Muscle of arm (tissue), 14 donors: ENCODE data around the gene PPP4R3C. TPM values are rescaled to one million over a fixed set of nuclear protein-coding genes. Genes with fewer than 3 reads are reported as not detected.
"Not testable (repeated sequence)": the region's sequence is repeated elsewhere in the genome, so short reads cannot be mapped to it uniquely, and the experiment has no call there.

Experiments used
- DNase-seq: peaks from one replicate; pipeline ENCODE4 v3.0.0-alpha.2; 2013
- long read RNA-seq, 11 donors: transcript quantifications; one replicate each; lab custom pipeline, GENCODE V29; 2026
- polyA plus RNA-seq, 12 donors: library from polyadenylated mRNA; unstranded; fragments of 120-200 nt; gene quantifications; one replicate each; pipeline ENCODE4 v1.2.1, GENCODE V29; 2013; ENCODE audit not compliant: insufficient read length in 12 of 12

PPP4R3C gene
- not detected for polyA plus RNA-seq
- long read RNA-seq, donor 1 = 0 reads
- long read RNA-seq, donor 2 = 0 reads
- long read RNA-seq, donor 3 = 0 reads
- long read RNA-seq, donor 4 = 0 reads
- long read RNA-seq, donor 5 = 0 reads
- long read RNA-seq, donor 6 = 0 reads
- long read RNA-seq, donor 7 = 0 reads
- long read RNA-seq, donor 8 = 0 reads
- long read RNA-seq, donor 9 = 0 reads
- long read RNA-seq, donor 10 = 0 reads
- long read RNA-seq, donor 11 = 0 reads

- DNase-seq = no peak
These were observed at the start of gene PPP4R3C for GRCh38 chrX:27463187-27463586. TSS of gene PPP4R3C (minus strand) at chrX:27463341. CDS start at chrX:27463296, 45 bp downstream.

- DNase-seq = no peak
These were observed 28.3 kb upstream of the PPP4R3C start for GRCh38 chrX:27491397-27491796.

- peak; percentile 30 for DNase-seq
These were observed 2.9 kb upstream of the PPP4R3C start for GRCh38 chrX:27466051-27466450.

DNA sequence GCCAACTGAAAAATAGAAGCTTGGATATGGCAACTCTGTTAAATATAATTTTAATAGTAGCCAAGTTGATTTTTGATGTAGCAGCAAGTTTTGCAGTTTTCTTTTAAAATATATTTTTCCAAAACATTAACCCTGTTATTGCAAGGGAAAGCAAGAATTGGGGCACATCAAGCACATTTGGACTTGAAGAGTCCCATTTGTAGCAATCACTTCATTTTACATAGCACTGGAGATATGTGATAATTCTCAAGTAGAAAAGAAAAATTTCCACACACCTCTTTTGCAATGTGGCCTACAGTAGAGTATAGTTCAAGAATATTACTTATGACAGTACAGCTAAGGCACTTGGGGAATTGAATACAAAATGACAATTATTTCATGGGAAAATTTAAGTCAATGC is 1.9 kb upstream of the PPP4R3C start:
- no peak for DNase-seq

- not testable (repeated sequence) for DNase-seq
These were observed 4.0 kb downstream of the PPP4R3C start for GRCh38 chrX:27459129-27459528.

DNA sequence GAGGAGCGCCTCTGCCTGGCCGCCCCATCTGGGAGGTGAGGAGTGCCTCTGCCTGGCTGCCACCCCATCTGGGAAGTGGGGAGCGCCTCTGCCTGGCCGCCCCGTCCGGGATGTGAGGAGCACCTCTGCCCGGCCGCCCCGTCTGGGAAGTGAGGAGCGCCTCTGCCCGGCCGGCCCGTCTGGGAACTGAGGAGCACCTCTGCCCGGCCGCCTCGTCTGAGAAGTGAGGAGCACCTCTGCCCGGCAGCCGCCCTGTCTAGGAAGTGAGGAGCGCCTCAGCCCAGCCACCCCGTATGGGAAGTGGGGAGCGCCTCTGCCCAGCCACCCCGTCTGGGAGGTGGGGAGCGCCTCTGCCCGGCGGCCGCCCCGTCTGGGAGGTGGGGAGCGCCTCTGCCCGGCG is 4.6 kb downstream of the PPP4R3C start:
- DNase-seq = not testable (repeated sequence)

GRCh38 chrX:27451324-27451723 is 11.8 kb downstream of the PPP4R3C start:
- DNase-seq = no peak

- DNase-seq = no peak
These were observed 16.7 kb downstream of the PPP4R3C start for GRCh38 chrX:27446423-27446822.

- no peak for DNase-seq
These were observed 17.7 kb downstream of the PPP4R3C start for GRCh38 chrX:27445438-27445837.

DNA sequence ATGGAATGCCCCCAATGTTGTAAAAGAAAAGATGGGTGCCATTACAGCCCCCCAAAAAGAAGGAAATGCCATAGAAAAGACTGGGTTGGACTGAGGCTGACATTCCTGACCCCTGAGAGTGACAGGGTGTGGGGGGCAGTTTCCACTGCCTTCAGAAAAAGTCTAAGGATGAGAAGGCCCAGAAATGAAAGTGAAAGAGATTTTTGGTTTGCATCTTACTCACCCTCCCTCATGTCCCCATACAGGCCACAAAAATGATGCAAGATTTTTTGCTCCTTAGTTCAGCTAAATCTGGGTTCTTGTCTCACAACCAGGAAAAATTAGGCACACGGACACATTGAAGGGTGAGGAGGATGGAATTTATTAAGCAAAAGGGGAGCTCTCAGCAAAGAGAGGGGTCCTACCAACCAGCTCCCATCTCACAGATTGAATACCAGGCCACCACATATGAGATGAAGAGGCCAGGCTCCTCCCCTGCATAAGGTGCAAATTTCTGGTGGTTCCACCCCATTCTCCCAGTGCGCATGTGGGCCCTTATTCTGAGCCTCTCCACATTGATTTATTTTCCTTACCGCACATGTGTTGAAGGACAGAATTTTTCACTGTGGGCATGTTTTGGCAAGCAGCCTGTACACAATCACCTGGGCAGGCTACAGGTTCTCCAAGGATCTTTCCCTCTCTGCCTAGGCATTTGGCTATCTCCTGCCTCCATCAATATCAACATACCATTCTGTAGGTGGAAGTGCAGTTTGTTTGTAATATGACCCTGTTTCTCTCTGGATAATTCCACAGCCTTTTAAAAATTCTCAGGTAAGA is 18.8 kb downstream of the PPP4R3C start:
- DNase-seq = no peak

DNA sequence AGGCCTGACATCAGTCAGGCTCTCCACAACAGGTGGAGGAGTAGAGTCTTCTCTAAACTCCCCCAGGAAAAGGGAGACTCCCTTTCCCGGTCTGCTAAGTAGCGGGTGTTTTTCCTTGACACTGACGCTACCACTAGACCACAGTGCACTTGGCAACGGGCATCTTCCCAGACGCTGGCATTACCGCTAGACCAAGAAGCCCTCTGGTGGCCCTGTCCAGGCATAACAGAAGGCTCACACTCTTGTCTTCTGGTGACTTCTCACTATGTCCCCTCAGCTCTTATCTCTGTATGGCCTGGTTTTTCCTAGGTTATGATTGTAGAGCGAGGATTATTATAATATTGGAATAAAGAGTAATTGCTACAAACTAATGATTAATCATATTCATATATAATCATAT is 20.7 kb downstream of the PPP4R3C start:
- DNase-seq = not testable (repeated sequence)

GRCh38 chrX:27439771-27440170 is 23.4 kb downstream of the PPP4R3C start:
- peak; percentile 6 for DNase-seq

DNA sequence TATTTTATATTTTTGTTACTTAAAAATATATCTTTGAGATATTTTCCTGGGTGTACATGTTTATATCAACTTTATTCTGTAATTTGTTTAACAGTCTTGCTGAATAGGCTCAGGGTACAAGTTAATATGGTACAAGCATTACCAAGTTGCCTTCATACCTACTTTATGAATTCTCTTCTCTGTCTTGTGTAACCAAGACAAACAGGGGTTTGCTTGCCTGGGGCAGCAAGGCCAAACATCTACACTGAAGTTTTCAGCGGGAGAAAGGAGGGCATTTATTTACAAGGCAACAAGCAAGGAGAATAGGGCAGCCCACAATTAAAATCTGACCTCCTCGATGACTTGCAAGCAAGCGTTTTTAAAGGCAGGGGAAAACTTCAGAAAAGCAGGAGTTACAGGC is 24.2 kb downstream of the PPP4R3C start:
- DNase-seq = no peak

DNA sequence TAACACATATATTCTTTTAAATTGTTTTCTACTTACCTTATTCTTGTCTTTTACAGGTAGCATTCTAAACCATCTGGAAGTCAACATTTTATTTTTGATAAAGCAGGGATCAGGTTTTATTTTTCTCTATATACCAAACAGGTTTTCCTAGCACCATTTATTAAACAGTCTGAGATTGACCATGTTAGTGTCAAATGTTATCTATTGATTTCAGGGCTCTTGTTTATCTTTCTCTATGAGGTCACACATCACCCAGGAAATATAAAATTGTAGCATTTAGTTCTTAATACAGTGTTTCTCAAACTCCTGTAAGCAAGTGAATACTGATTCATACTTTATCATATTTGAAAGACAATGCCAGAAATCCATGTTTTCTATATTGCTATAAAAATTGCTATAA is 28.1 kb downstream of the PPP4R3C start:
- DNase-seq = no peak

Other genes starting within 250 kb of the PPP4R3C start
- not detected for gene DCAF8L2, start 127.0 kb upstream of the PPP4R3C start, polyA plus RNA-seq